ENCODE results near the gene KRT86.
"Not testable (repeated sequence)": the region's sequence is repeated elsewhere in the genome, so short reads cannot be mapped to it uniquely, and the experiment has no call there.

The KRT86 gene

DNA sequence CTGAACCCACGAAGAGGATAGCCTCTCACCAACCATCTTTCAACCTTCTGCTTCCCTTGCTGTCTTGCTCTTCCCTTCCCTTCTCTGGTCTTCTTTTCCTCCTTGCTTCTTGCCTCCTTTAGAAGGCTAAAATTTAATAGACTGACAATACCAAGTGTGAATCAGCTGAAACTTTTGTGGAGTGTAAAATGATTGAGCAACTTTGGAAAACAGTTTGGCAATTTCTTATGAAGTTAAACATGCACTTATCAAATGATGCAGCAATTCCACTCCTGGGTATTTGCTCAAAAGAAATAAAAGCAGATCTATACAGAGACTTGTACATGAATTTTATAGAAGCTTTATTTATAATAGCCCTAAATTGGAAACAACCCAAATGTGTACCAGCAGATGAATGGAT lies 3.3 kb upstream of the KRT86 start:
- no peak for DNase-seq

DNA sequence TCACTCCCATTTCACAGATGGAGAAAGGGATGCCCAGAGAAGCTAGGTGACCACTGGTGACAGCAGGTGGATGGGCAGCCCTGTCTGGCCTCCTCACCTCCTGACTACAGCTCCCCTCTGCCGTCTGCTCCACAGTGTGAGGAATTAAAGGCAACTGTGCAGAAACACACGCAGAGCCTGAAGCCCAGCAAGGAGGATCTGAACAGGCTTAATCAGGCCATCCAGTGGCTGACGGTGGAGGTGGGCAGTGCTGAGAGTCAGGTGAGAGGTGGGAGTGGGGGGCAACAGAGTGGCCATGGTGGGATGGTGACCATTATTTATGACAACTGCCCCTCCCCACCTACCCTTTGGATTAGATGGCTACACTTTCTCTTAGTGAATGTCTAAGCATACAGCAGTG lies 1.2 kb downstream of the KRT86 start:
- no peak for DNase-seq

DNA sequence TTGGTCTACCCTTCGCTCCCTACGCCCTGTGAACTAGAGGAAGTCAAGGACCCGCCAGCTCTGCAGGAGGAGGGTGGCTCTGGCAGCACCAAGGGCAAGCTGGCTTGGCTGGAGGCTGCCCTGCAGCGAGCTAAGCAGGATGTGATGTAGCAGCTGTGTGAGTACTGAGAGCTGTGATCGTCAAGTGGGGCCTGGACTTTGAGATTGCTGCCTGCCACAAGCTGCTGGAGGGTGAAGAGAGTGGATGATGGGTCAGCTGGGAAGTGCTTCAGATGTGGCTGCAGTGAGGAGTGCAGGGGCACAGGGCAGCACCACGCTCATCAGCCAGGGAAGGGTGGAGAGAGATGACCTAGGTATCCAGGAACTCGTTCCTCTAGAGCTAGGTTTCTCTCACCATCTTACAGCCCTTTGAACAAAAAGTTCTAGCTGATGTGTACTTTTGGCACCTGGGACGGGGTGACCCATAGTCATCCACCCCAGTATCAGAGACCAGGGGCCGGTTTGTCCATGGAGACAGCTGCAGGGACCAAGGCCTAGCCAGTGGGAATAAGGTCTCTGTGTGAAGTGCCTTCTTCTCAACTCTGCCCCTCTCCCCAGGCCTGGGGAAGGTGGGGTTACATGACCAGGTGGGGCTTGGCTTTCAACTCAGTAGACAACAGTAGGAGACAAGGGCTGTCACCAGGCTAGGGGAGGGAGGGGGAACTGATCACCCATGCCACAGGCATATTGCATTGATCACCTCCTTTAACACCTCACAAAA lies 3.2 kb downstream of the KRT86 start:
- DNase-seq = no peak

DNA sequence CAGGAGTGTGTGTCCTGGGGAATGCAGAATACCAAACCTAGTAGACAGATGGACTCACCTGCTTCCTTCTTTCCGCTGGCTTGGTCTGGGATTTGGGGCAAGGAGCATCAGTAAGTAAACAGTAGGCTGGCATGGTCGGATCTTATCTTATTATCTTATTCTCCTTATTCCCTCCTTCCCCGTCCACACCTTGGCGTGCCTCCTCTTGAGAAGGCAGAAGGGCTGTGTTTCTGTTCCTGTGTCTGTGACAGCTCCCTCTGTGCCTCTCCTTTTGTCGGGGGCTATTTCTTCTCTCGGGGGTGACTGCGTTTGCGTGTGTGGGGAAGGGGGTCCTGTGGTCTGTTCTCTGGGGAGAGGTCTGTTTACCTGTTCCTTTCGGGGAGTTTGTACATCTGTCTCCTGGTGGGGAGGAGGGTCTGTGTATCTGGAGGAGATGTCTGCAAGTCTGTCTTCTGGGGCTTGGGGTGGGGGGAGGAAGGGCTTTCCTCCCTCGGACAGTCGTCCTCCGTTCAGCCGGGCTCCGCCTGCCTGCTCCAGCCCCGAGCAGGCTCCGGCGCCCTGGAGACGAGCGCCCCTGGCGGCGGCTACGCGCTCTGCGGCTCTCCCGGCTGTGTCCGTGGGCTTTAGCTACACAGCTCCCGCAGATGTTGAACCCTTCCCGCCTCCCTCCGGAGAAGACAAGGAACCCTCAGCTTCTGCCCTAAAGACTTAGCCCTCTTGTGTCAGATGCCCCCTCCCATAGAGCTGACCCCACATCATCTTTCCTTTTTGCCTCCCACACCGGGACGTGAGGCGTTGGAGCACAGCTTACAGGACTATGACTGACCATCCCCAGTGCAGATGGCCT lies 4.4 kb downstream of the KRT86 start:
- peak; percentile 63 for DNase-seq

DNA sequence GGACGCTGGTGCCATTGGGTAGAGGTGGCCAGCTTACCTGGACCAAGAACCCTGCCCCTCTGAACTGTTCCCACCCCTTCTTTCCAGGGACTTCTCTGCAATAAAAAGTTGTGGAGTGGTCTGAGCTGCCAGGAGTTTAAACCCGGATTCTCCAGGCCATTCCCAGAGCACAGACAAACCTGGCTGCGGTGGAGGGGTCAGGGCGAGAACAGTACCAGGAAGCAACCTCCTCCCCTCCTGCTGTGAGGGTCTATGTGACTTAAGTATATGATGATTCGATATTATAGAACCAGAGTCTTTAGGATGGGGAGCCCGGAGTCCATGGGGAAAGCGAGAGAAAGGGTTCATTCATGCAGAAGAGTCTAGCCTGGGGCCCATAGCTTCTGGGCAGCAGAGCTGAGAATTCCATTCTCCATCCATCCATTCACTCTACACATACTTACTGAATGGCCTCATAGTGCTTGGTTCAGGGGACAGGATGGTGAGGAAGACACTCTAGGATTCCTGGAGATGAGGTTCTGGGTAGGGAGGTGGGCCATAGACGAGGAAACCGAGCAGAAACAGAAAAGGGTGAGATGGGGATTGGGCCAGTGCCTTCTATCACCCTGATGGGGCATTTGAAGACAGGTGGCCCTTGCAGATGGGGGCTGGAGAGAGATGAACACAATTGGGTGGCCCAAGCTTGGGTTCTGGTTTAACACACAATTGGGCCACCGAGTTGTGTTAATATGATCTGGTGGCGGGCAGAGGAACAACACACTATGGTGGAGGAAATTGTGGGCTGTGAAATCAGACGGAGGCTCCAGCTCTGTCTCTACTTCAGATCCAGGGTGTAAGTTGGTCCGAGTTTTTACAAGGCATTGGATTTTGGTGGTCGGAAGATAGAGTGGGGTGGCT lies 5.2 kb downstream of the KRT86 start:
- no peak for DNase-seq

DNA sequence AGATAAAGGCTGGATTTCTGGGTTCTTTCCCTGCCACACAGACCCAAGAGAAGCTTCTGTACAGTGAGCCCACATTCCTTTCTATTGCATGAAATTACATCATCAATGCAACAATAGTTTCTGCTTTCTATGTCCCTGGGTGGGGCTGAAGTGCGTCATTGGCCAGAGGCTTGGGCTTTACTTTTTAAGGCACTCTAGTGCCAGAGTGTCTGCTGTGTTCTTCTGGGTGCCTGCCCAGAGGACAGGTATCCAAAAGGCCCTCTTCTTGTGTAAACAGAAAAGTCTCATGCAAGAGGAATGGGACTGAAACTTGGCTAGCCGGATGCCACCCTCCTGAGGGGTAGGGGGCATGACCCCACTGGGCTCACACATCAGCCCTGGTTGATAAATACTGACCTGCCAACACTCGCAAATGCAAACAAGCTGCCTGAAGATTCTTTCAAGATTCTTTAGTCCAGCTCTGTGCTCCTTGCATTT lies 5.9 kb downstream of the KRT86 start:
- no peak for DNase-seq

DNA sequence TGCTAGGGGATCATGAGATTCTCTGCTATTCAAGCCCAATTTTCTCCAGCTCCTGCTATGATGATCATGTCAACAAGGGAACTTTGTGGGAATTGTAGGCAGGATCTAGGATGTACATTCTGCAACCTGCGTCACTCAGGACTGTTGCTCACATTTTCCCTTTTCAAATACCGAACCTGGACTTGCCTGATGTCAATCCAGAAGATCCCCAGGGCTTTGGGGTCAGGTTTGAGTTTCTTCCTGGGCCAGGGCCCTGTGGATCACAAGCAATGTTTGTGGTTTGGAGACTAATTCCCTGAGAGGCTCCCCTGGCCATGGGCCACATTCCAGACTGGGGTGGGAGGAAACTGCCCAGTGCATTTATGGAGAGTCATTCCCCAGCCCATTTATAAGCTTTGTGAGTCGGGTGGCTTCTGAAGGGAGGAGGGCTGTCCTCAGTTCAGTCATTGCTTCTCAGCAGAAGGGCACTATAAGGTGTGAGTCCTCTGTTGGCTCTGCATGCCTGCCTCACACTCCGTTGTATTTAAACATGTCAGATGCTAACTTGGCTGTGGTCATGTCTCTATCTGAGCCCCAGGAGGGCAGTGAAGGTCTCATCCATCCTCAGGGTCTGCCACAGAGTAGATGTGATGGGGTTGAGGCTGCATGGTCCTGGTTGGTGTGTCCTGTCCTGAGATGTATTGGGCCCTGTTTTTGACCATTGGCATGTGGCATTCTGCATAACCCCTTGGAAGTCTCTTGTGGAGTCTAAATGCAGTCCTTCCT lies 6.5 kb downstream of the KRT86 start:
- DNase-seq = no peak

DNA sequence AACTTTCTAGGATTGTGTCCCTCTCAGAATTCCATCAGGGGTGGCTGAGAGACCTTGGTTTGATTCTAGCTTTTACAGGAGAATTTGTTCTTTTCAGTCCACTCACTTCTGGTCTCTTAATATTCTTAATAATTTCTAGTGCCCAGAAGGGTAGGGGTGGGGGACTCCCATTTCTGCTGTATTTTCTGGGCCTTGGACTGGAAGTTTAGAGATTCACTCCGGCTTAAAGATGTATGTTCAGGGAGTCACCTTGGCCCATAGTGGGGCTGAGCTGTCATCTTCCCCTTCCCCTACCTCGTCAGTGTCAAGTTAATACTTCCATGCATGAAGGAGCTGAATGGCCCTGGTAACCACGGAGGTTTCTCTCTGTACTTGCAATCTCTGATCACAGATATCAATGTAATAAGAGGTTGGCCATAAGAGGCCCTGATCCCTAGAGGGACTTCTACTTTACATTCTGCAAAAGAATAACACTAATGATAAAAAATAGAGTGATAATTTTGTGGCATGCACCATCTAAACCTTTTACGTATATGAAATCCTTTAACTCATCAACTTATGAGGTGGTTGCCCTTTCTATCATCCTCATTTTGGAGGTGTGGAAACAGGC lies 10.2 kb downstream of the KRT86 start:
- DNase-seq = no peak

DNA sequence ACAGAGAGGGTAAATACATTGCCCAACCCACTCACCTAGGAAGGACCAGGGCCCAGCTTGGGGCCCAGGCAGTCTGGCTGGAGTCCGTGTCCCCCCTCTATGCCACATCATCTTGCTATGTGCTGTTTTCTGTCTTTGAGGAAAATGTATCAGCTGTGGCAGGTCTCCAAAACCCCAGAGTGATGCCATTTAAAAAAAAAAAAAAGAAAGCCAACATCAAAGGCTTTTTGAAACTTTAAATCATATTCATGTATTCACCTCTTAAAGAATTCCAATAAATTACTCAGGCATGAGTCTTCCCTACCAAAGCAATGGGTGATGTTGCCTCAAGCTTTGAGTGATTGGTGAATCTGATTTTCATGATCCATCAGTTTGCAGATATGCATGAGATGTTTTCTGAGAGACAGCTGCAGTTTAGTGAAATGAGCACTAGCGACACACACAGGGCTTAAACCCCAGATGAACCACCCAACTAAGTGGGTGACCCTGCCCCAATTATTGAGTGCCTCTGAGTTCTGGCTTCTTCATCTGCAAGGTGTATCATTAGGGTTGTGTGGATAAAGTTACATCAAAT lies 10.8 kb downstream of the KRT86 start:
- no peak for DNase-seq

DNA sequence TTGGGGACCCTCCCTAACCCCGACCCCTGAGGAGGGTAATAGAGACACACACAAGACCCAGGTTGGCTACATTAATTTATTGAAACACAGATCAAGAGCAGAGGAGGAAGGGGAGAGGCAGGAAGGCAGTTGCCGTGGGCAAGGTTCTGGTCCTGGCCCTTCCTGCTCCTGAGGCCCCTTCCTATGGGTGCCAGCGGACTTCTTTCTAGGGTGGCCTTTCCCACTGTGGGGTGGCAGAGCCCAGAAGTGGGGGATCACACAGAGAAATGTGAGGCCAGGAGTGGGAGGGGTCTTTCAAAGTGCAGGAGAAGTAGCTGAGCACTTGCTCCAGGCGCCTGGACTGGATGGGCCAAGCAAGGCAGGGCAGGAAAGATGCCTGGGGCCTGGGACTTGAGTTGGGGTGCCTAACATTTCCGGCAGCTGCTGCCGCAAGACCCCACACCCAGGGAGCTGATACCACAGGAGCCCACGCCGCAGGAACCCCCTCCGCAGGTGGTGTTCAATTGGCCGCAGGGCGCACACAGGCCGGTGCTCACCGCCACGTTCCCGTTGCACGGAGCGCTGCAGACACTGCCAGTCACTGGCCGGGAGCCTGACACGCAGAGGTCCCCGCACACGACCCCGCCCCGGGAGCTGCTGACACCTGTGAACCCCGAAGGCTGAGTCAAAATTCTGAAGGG lies 11.5 kb downstream of the KRT86 start:
- no peak for DNase-seq

DNA sequence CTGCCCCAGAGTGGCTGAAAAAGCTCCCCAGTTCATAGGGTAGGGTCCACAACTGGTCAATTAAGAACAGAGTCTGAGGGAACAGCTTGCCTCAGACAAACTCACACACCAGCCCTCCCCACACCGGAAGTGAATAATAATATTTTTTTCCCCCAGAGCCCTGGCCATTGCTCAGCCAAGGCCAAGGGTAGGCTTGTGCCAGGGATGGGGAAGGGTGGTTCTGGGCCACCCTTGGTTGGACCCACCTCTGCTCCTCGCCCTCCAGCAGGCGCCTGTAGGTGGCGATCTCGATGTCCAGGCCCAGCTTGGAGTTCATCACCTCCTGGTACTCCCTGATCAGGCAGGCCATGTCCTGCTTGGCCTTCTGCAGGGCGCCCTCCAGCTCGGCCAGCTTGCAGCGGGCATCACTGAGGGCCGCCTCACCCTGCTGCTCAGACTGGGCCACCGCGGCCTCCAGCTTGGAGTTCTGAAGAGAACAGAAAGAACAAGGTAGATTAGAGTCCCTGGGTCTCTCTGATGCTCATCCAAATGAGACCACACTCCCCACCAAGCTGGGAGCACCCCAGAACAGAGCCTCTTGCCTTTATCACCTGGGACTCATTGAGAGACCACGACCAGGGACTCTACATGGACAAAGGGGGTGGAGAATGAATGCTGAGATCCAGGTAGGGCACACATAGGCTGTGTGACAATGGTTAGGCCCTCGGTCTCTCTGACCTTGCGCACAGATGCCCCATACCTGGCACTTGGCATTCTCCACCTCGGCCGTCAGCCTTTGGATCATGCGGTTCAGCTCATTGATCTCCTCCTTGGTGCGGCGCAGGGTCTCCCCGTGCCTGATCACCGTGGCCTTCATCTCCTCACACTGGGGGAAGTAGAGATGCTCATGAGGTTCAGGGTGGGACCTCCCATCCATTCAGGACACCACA lies 12.7 kb downstream of the KRT86 start:
- DNase-seq = not testable (repeated sequence)

DNA sequence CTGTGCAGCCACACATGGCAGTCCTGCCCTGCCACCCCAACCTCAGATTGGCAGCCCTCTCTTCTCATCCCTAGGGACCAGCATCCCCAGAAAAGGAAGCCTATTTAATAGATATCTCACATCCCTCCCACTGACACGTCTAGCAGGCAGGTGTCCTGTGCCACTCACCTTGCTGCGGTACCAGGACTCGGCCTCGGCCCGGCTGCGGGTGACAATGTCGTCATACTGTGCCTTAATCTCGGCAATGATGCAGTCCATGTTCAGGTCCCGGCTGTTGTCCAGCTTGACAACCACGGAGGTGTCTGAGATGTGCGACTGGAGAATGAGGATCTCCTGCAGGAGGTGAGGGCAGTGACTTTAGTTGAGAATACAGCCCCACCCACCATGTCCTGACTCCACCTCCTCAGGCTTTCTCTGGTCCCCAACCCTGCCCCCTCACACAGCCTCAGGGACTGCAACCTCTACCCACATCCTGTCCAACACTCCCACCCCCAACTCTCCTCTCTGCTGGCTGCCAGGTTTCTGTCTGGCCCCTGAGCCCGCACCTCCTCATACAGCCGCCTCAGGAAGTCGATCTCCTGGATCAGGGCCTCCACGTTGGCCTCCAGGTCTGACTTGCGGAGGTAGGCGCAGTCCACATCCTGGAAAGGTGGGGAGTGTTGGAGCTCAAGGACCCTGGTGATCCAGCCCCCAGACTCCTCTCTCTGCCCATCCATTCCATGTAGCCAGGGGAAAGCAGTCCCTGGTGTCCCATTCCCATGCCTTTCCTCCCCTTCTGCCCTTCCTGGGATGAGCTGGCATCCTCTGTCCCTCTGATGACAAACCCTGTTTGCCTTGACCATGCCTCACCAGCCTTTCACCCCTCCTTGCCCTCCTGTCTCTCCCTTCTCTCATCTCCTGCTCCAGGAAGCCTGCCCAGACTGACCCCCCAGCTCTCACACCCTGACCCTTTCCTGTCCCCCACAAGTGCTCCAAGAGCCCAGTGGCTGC lies 13.7 kb downstream of the KRT86 start:
- DNase-seq = not testable (repeated sequence)

DNA sequence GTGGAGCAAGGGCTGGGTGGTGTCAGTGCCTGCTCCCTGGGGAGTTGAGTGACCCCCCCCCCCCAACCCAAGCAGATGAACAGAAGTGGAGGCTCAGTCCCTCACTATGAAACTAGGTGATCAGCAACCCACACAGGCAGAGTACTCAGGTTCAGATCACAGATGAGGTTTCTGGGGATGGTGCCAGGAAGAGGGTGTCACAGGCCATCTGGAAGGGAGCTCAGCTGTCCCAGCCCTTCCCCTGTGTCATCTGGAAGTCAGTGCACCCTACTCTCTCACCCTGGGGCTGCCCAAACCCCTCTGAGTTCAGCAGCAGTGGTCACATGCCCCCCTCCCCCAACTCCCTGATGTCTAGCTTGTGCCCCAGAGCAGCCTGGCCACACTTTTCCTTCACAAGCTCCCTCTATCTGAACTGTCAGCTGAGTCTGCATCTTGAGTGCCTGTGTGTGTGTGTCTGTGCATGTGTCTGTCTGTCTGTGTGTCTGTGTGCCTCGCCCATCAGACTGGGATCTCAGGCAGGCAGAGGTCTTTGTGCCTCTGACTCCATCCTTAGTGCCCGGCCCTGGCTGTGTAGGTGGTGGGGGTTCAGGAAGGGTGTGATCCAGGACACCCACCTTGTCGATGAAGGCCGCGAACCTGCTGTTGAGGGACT lies 16.2 kb downstream of the KRT86 start:
- not testable (repeated sequence) for DNase-seq

DNA sequence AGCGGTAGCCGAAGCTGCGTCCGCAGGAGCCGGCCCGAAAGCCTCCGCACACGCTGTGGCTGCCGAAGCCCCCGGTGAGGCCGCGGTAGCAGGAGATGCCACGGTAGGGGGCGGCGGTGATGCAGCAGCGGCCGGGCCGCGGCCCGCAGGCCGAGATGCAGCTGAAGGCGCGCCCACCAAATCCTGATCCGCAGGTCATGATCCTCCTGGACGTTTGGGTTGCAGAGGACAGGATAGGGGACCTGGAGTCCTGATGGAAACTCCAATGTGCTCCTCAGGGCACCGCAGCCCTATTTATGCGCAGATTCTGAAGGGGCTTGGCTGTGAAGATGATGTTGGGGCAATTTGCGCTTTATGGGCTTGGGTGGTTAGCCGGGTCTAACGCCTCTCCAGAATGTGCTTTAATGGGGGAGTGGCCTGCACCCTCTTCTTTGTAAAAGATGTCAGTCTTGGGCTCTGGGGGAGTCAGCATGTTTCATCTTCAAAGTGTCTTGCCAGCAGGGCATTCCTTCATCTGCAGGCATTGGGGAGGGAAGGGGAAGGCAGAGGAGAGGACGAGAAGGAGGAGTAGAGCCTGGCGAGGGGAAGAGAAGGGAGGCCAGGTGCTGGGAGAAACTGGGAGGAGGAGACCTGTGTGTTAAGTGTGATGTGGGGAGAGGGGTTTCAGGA lies 17.0 kb downstream of the KRT86 start, which contains the start of gene KRT81:
Gene KRT81, minus strand, starts transcription at position 268 of the 669 bp plus-strand sequence. Its CDS starts 69 bp downstream, at position 199.
- no peak for DNase-seq

DNA sequence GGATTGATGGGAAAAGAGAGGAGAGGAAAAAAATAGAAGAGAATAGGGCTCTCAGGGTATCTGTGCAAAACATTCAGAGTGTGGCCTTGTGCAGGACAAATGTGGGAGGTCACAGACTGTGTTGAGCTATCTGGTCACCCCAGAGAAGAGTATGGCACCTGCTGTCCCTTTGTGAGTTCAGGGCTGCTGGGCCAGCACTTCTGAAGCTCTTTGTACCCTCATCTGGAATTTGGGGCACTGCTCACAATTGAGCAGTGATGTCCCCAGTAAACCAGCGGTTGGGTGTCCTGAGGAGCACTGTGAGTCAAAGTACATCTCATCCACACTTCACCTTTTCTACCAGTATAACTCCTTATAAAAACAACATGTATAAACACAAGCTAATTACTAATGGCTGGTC lies 19.5 kb downstream of the KRT86 start:
- DNase-seq = no peak

DNA sequence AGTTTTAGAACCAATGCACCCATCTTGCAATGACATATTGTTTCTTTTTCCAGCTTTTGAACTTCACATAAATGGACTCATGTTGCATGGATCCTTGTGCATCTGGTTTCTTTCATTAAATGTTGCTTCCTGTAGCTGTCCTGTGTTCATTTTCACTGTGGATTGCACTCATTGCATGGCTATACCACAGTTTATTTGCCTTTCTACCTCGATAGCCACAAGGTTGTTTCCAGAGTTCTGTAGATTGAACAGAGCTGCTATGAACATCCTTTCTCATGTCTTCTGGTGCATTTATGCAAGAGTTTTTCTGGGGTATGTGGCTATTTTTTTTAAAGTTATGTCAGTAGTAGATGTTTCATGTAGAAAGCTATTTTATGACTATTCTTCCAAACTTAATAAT lies 20.4 kb downstream of the KRT86 start:
- DNase-seq = no peak

DNA sequence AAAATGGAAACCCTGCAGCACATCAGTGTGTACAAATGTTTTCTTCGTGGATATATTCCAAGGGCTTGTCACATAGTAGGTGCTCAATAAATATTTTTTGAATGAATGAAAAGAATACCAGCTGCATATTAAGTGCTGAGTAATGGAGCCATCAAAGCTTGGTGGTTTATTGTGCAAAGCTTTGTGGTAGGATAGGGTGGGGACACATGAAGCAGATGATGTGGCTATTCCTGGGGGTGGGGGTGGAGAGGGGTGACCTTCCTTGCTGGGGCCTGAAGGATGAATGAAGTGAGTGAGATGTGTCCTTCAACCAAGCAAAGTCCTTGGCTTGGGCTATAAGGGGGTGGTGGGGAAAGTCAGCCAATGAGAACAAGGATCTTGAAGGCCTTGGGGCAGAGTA lies 21.2 kb downstream of the KRT86 start:
- no peak for DNase-seq
